HG02588 (cell line): ENCODE results near the gene MAP1LC3A.
"Not testable (repeated sequence)": the region's sequence is repeated elsewhere in the genome, so short reads cannot be mapped to it uniquely, and the experiment has no call there.

Experiments
- ATAC-seq: cut with Tn5 transposase; IDR thresholded peaks from one replicate; pipeline ENCODE4 v1.9.1; 2021; ENCODE audit warnings: mild to moderate bottlenecking, moderate library complexity; ENCODE audit not compliant: unreplicated experiment

Gene MAP1LC3A

GRCh38 chr20:34558320-34559218, at the start of gene MAP1LC3A:
MAP1LC3A (plus strand) TSS chr20:34558718; CDS start chr20:34558869, 151 bp downstream.
- ATAC-seq, result peak; percentile 72

- ATAC-seq, result no peak
Measured at GRCh38 chr20:34510575-34510974, 47.9 kb upstream of the MAP1LC3A start.

- ATAC-seq, result no peak
Measured at GRCh38 chr20:34511891-34512265, 46.6 kb upstream of the MAP1LC3A start.

GRCh38 chr20:34512266-34512954, 46.1 kb upstream of the MAP1LC3A start:
- no peak for ATAC-seq

GRCh38 chr20:34512955-34513419, 45.5 kb upstream of the MAP1LC3A start:
- ATAC-seq, result no peak

- not testable (repeated sequence) for ATAC-seq
Measured at GRCh38 chr20:34514034-34514433, 44.5 kb upstream of the MAP1LC3A start.

- ATAC-seq, result no peak
Measured at GRCh38 chr20:34514897-34515483, 43.5 kb upstream of the MAP1LC3A start.

- ATAC-seq, result peak; percentile 45
Measured at GRCh38 chr20:34515484-34516246, 42.9 kb upstream of the MAP1LC3A start.

- ATAC-seq, result peak; percentile 74
Measured at GRCh38 chr20:34516247-34517113, 42.0 kb upstream of the MAP1LC3A start, which contains the start of gene DYNLRB1. DYNLRB1 (plus strand) TSS chr20:34516422; CDS start chr20:34516459, 37 bp downstream.

GRCh38 chr20:34517114-34517505, 41.4 kb upstream of the MAP1LC3A start:
- ATAC-seq, result no peak

GRCh38 chr20:34518863-34519262, 39.7 kb upstream of the MAP1LC3A start:
- ATAC-seq, result not testable (repeated sequence)

- ATAC-seq, result not testable (repeated sequence)
Measured at GRCh38 chr20:34519841-34520240, 38.7 kb upstream of the MAP1LC3A start.

GRCh38 chr20:34522969-34523871, 35.3 kb upstream of the MAP1LC3A start:
- ATAC-seq, result no peak

- ATAC-seq, result no peak
Measured at GRCh38 chr20:34524426-34524825, 34.1 kb upstream of the MAP1LC3A start.

GRCh38 chr20:34525342-34525708, 33.2 kb upstream of the MAP1LC3A start:
- no peak for ATAC-seq

- no peak for ATAC-seq
Measured at GRCh38 chr20:34525709-34526416, 32.7 kb upstream of the MAP1LC3A start.

GRCh38 chr20:34526466-34526865, 32.1 kb upstream of the MAP1LC3A start:
- no peak for ATAC-seq

- no peak for ATAC-seq
Measured at GRCh38 chr20:34527016-34527415, 31.5 kb upstream of the MAP1LC3A start.
